GM06990 (cell line): ENCODE measurements around the gene STXBP4.

Experiments
- DNase-seq: peaks from one replicate; pipeline ENCODE4 v3.0.0-alpha.2; 2011; ENCODE audit not compliant: insufficient read length; ENCODE audit errors: extremely low read depth
- H3K27me3 ChIP-seq: replicated peaks from 2 replicates; pipeline ENCODE4 v1.6.0; 2011; ENCODE audit warnings: low read length; ENCODE audit not compliant: control insufficient read depth, insufficient read depth
- H3K36me3 ChIP-seq: 2 replicates; pipeline ENCODE4 v1.5.1; 2011; ENCODE audit warnings: low read length; ENCODE audit not compliant: control insufficient read depth, insufficient read depth
- H3K4me3 ChIP-seq: replicated peaks from 2 replicates; pipeline ENCODE4 v1.5.1; 2011; ENCODE audit warnings: low read depth, mild to moderate bottlenecking, control low read depth, low read length
- TF ChIP-seq, protein P1 (sequence below): IDR thresholded peaks from 2 replicates; pipeline ENCODE4 v1.5.1; 2011; ENCODE audit warnings: low read length, control low read depth, mild to moderate bottlenecking, inconsistent platforms; ENCODE audit not compliant: insufficient read depth, poor library complexity, severe bottlenecking

The STXBP4 gene

DNA sequence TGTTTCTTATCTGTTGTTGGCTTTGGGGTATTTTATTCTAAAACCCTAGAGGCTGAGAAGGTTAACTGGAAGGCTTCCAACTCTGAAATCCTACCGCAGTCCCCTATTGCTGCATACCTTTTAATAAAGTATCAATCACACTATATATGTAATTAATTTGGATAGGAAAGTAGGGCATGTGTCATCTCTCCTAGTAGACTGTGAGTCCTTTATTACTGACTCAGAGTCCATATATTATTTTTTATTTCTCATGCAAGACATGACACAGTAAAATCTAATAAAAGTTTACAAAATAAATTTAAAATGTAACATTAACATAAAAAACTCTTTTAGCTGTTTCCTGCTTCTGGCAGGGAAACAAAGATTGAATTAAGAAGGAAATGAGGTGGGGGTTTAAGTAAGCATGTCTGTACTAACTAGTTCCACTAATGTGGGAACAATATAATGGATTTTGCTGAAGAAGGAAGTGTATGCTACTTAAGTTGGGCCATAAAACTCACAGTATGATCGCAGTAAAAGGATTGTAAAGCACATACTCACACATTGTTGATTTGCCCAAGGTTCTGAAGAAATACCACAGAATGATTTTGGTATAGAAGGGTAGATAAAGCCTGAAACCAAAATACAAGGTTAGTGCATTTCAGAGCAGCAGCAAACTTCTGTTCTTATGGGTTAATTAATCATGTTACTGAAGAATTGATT, 198.6 kb downstream of the STXBP4 start:
- Histone ChIP-seq H3K4me3 (no peak overlapping the region), H3K36me3 (no peaks in the 10 kb centered on the region), H3K27me3 (no peaks in the 10 kb centered on the region)
- TF ChIP-seq, protein P1, sequence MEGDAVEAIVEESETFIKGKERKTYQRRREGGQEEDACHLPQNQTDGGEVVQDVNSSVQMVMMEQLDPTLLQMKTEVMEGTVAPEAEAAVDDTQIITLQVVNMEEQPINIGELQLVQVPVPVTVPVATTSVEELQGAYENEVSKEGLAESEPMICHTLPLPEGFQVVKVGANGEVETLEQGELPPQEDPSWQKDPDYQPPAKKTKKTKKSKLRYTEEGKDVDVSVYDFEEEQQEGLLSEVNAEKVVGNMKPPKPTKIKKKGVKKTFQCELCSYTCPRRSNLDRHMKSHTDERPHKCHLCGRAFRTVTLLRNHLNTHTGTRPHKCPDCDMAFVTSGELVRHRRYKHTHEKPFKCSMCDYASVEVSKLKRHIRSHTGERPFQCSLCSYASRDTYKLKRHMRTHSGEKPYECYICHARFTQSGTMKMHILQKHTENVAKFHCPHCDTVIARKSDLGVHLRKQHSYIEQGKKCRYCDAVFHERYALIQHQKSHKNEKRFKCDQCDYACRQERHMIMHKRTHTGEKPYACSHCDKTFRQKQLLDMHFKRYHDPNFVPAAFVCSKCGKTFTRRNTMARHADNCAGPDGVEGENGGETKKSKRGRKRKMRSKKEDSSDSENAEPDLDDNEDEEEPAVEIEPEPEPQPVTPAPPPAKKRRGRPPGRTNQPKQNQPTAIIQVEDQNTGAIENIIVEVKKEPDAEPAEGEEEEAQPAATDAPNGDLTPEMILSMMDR: no peak
- DNase-seq: no peak

DNA sequence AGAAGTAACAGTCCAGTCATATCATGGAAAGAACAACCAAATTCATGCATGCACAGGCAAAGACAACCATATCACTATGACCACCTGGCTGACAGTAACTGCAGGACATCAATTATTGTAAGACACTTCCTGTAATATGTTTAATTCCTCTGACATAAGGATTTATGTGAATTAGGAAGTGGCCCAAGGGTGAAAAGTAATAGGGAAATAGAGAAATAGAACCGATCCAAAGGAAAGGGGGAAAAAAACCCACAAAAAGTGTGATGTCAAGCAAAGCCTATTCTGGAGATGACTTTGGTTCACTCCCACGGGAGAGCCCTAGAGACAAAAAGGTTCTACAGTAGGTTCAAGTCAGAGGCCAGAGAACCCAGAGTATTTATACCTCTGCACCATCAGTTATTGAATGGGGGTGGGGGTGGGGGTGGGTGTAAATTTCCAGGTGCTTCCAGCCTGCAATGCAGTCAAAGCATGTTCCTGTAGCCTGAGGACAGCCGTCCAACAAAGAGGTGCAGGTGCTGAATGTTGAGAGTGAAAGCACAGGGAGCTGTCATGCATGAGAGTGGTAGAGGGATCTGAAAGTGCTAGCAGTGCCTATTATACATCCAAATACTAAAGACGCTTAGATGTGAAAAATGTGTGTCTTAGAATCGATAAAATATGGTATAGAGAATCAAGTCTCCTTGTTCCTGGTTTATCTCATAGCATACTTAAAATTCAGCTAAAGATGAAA, 200.6 kb downstream of the STXBP4 start:
- TF ChIP-seq, protein P1: no peak
- DNase-seq: peak; percentile 39
- no peaks in the 10 kb centered on the region for H3K27me3 ChIP-seq
- no peaks in the 10 kb centered on the region for H3K36me3 ChIP-seq
- no peak overlapping the region for H3K4me3 ChIP-seq

DNA sequence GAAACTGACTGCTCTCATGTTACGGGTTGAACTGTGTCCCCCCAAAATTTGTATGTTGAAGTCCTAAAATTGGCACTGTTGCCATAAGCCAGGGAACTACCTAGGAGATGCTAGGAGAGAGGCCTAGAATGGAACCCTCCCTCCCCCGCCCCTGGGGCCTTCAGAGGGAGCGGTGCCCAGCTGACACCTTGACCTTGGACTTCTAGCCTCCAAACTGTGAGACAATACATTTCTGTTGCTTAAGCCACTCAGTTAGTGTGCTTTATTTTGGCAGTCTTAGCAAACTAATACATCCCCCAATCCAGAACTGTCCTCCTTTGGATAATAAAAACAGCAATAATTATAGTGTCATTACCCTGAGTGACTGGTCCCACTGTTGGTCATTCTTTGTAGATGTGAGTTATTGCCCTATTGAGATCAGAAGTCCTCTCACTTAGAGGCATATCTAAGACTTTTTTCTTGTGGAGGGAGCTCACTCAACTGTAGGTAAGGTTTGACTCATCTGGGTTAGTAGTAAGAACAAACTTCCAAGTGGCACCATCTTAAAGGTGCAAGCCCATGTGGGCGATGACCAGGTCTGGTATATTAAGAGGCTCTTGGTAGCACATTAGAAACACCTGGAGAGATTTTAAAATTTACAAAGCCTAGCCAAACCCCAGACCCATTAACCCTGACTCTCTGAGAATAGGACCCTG, 203.2 kb downstream of the STXBP4 start:
- H3K4me3 ChIP-seq: no peak overlapping the region
- DNase-seq: no peak
- TF ChIP-seq, protein P1: no peak
- H3K36me3 ChIP-seq: no peaks in the 10 kb centered on the region
- H3K27me3 ChIP-seq: no peaks in the 10 kb centered on the region

DNA sequence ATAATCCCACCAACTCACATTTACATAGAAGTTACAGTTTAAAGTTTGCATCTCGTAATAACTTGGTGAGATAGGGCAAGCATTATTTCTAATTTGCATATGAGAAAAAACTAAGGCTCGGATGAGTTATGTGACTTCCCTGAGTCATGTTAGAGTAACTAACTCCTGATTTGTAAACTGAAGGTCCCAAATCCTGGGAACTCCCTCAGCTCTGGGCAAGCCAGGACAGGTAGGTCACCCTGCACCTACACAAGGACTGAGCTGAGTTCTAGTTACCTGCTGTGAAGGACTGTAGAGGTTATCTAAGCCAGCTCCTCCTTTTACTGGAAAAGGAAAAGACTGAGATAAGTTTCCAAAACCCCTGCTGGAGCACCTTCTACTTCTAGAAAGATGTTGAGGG, 204.0 kb downstream of the STXBP4 start:
- Histone ChIP-seq H3K27me3 (no peaks in the 10 kb centered on the region), H3K4me3 (no peak overlapping the region), H3K36me3 (no peaks in the 10 kb centered on the region)
- TF ChIP-seq, protein P1: no peak
- no peak for DNase-seq

DNA sequence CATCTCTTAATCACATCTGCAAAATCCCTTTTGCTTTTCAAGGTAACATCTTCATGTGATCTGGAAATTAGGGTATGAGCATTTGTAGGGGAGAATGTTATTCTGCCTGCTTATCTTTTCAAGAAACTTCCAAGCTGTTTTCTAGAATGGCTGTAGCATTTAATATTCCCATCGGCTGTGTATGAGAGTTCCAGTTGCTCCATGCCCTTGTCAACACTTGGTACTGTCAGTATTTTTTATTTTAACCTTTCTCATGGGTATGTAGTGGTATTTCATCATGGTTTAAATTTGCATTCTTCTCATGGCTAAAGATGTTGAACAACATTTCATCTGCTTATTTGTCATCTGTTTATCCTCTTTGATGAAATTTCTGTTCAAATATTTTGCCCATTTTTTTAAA, 205.6 kb downstream of the STXBP4 start:
- no peak overlapping the region for H3K4me3 ChIP-seq
- no peaks in the 10 kb centered on the region for H3K36me3 ChIP-seq
- DNase-seq: no peak
- no peaks in the 10 kb centered on the region for H3K27me3 ChIP-seq
- TF ChIP-seq, protein P1: no peak
